ENCODE data around the gene NUCB2.

GRCh38 chr11:17314232-17314547 lies 37.7 kb downstream of the NUCB2 start:
- no peak; the same call in 1 of the 2 replicates for TF ChIP-seq JUND (IDR thresholded peaks at IDR 0.05)
- no peak for TF ChIP-seq EP300 (IDR thresholded peaks at IDR 0.05; ENCODE audit: borderline replicate concordance in 1 of 2, low read depth in 1 of 2, low read length in 1 of 2)
- TF ChIP-seq, protein P1, sequence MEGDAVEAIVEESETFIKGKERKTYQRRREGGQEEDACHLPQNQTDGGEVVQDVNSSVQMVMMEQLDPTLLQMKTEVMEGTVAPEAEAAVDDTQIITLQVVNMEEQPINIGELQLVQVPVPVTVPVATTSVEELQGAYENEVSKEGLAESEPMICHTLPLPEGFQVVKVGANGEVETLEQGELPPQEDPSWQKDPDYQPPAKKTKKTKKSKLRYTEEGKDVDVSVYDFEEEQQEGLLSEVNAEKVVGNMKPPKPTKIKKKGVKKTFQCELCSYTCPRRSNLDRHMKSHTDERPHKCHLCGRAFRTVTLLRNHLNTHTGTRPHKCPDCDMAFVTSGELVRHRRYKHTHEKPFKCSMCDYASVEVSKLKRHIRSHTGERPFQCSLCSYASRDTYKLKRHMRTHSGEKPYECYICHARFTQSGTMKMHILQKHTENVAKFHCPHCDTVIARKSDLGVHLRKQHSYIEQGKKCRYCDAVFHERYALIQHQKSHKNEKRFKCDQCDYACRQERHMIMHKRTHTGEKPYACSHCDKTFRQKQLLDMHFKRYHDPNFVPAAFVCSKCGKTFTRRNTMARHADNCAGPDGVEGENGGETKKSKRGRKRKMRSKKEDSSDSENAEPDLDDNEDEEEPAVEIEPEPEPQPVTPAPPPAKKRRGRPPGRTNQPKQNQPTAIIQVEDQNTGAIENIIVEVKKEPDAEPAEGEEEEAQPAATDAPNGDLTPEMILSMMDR (IDR thresholded peaks at IDR 0.05): no peak
- TF ChIP-seq, protein P2, sequence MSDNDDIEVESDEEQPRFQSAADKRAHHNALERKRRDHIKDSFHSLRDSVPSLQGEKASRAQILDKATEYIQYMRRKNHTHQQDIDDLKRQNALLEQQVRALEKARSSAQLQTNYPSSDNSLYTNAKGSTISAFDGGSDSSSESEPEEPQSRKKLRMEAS (IDR thresholded peaks at IDR 0.05; ENCODE audit: low read depth): no peak
- TF ChIP-seq TAF1 (IDR thresholded peaks at IDR 0.05; ENCODE audit: borderline replicate concordance, low read depth, low read length): no peak
- TF ChIP-seq POLR2AphosphoS5 (IDR thresholded peaks at IDR 0.05; ENCODE audit: low read depth, low read length): no peak

Measured in SK-N-SH (cell line).